IMR-90 (cell line): ENCODE measurements around the gene LRP1-AS.

Experiments
- CEBPB ChIP-seq: IDR thresholded peaks from 2 replicates; pipeline ENCODE4 v1.6.1; 2012; ENCODE audit warnings: low read depth, low read length, improper control_type of control experiment
- CTCF ChIP-seq: conservative IDR thresholded peaks from 2 replicates; pipeline ENCODE4 v1.5.1; 2012; ENCODE audit warnings: mild to moderate bottlenecking, low read depth, low read length, improper control_type of control experiment
- ELK1 ChIP-seq: fragments of 150-350 bp; IDR thresholded peaks from 2 replicates; pipeline ENCODE4 v1.6.1; 2016; ENCODE audit warnings: low read depth, mild to moderate bottlenecking, low read length, moderate library complexity, borderline replicate concordance
- MAFK ChIP-seq: IDR thresholded peaks from 2 replicates; pipeline ENCODE4 v1.6.1; 2012; ENCODE audit warnings: low read depth, low read length, improper control_type of control experiment
- MXI1 ChIP-seq: IDR thresholded peaks from 2 replicates; pipeline ENCODE4 v1.6.1; 2012; ENCODE audit warnings: low read depth, mild to moderate bottlenecking, low read length, moderate library complexity, borderline replicate concordance
- POLR2A ChIP-seq: IDR thresholded peaks from 2 replicates; pipeline ENCODE4 v1.6.1; 2012; ENCODE audit warnings: mild to moderate bottlenecking, low read depth, low read length
- RAD21 ChIP-seq: IDR thresholded peaks from 2 replicates; pipeline ENCODE4 v1.6.1; 2012; ENCODE audit warnings: low read length, improper control_type of control experiment
- RFX5 ChIP-seq: IDR thresholded peaks from 2 replicates; pipeline ENCODE4 v1.8.0; 2012; ENCODE audit warnings: low read depth, mild to moderate bottlenecking, low read length, moderate library complexity
- USF2 ChIP-seq: fragments of 150-350 bp; IDR thresholded peaks from 2 replicates; pipeline ENCODE4 v1.6.1; 2017; ENCODE audit warnings: mild to moderate bottlenecking, antibody characterized with exemption, low read length, low read depth

GRCh38 chr12:57131896-57132744 lies 15.3 kb downstream of the LRP1-AS start:
- TF ChIP-seq POLR2A = no peak
- no peak for TF ChIP-seq CTCF
- no peak for TF ChIP-seq RAD21
- no peak for TF ChIP-seq ELK1
- TF ChIP-seq MXI1 = no peak
- TF ChIP-seq MAFK = no peak
- no peak for TF ChIP-seq USF2
- no peak for TF ChIP-seq RFX5
- no peak for TF ChIP-seq CEBPB
